ENCODE measurements around the gene KRT76.

KRT76 gene

GRCh38 chr12:52730383-52730782 lies 46.8 kb downstream of the KRT76 start:
- no peak for TF ChIP-seq CTCF (IDR thresholded peaks at IDR 0.05; ENCODE audit: borderline replicate concordance, insufficient read depth, low read depth, low read length)

GRCh38 chr12:52729147-52729546 lies 48.0 kb downstream of the KRT76 start:
- H3K4me3 ChIP-seq (ENCODE audit: low read depth, low read length) = no peak overlapping the region
- TF ChIP-seq CTCF (IDR thresholded peaks at IDR 0.05; ENCODE audit: borderline replicate concordance, insufficient read depth, low read depth, low read length) = no peak

More at GRCh38 chr12:52730383-52730782, 46.8 kb downstream of the KRT76 start:
- no peak overlapping the region for H3K4me3 ChIP-seq (ENCODE audit: low read depth, low read length)

GRCh38 chr12:52728374-52728773 lies 48.8 kb downstream of the KRT76 start:
- no peak overlapping the region for H3K4me3 ChIP-seq (ENCODE audit: low read depth, low read length)
- TF ChIP-seq CTCF (IDR thresholded peaks at IDR 0.05; ENCODE audit: borderline replicate concordance, insufficient read depth, low read depth, low read length) = no peak

GRCh38 chr12:52727037-52727436 lies 50.1 kb downstream of the KRT76 start:
- no peak overlapping the region for H3K4me3 ChIP-seq (ENCODE audit: low read depth, low read length)
- TF ChIP-seq CTCF (IDR thresholded peaks at IDR 0.05; ENCODE audit: borderline replicate concordance, insufficient read depth, low read depth, low read length) = no peak

- no peak overlapping the region for H3K4me3 ChIP-seq (ENCODE audit: low read depth, low read length)
- TF ChIP-seq CTCF (IDR thresholded peaks at IDR 0.05; ENCODE audit: borderline replicate concordance, insufficient read depth, low read depth, low read length) = no peak
Observed at GRCh38 chr12:52726451-52726850, 50.7 kb downstream of the KRT76 start.

- no peak for TF ChIP-seq CTCF (IDR thresholded peaks at IDR 0.05; ENCODE audit: borderline replicate concordance, insufficient read depth, low read depth, low read length)
- H3K4me3 ChIP-seq (ENCODE audit: low read depth, low read length) = no peak overlapping the region
Observed at GRCh38 chr12:52724384-52724783, 52.8 kb downstream of the KRT76 start.

GRCh38 chr12:52722680-52723079 lies 54.5 kb downstream of the KRT76 start:
- no peak for TF ChIP-seq CTCF (IDR thresholded peaks at IDR 0.05; ENCODE audit: borderline replicate concordance, insufficient read depth, low read depth, low read length)

More at GRCh38 chr12:52722680-52723079, 54.5 kb downstream of the KRT76 start:
- no peak overlapping the region for H3K4me3 ChIP-seq (ENCODE audit: low read depth, low read length)
